ENCODE measurements around the gene SPCS2.

GRCh38 chr11:75022296-75022695 is 73.2 kb downstream of the SPCS2 start:
- TF ChIP-seq CTCF (IDR thresholded peaks at IDR 0.05) = no peak
- TF ChIP-seq POLR2A (IDR thresholded peaks at IDR 0.05) = no peak

Data from ovary (tissue), 3 donors.